ENCODE results near the gene UBE2O. TPM values are rescaled to one million over a fixed set of nuclear protein-coding genes. Genes with fewer than 3 reads are reported as not detected.
A peak's percentile ranks its signal among the peaks of the same experiment; 100 is the strongest.

The UBE2O gene
- total RNA-seq, 5 donors from 2014 or later (not counting 1 experiment from before 2014, with no cell fraction given): 33.9 to 57.8 (median 47.5) TPM

DNA sequence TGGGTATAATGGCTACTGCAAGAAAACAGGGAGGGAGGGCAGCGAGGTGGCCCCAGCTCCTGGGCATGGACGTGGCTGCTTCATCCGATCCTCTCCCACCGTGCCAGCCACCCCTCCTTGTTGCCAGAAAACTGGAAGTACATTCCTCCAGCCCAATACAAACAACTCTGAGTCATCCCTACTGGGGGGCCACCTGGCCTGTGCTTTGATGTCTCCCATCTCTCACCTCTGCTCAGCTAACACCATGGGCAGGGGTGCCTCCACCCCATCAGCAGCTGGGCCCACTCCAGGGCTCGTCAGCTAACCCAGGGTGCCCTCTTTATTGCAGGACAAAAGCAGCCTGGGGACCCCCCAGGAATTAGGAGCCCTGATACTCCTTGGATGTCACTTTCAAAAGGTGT, 46.3 kb upstream of the UBE2O start:
- ChIA-PET CTCF (interaction anchor here in 1 of 2 donors (0.6 to 0.8 kb wide), 2 partner anchors 46 to 101 kb away, joined by 3 read pairs; no protein-coding TSS in a partner anchor), POLR2A (interaction anchor here in 1 of 2 donors (0.8 kb wide), 1 partner anchor 89 kb away, joined by 4 read pairs; no protein-coding TSS in a partner anchor)
- 83% methylated on average over 1 of the region's 5 CpGs for WGBS (ENCODE audit: insufficient coverage)
- peak overlapping the region in 1 of 2 donors; percentile 79 for H3K4me3 ChIP-seq (ENCODE audit: control insufficient read depth in 1 of 2, extremely low read depth in 1 of 2, low read length in 1 of 2)
- H3K4me1 ChIP-seq (ENCODE audit: control insufficient read depth in 1 of 2, extremely low read depth in 1 of 2, insufficient read depth in 2 of 2, low read length in 2 of 2): peaks cover 3 to 68% of the 10 kb centered on the region in 2 experiments
- no peaks in the 10 kb centered on the region for H3K36me3 Mint-ChIP-seq
- ATAC-seq (replicated peaks in 1 of 4) (no peak), DNase-seq (no peak)
- H3K9me3 Mint-ChIP-seq: no peaks in the 10 kb centered on the region
- H3K36me3 ChIP-seq (ENCODE audit: control insufficient read depth in 2 of 2, extremely low read depth in 1 of 2, insufficient read depth in 1 of 2, low read length in 1 of 2): peaks cover 5 to 7% of the 10 kb centered on the region in 2 donors
- H3K27ac ChIP-seq (ENCODE audit: low read length): peak overlapping the region; percentile 40
- no peaks in the 10 kb centered on the region for H3K27me3 Mint-ChIP-seq
- peaks cover 39 to 70% (median 53%) of the 10 kb centered on the region in 3 donors for H3K4me1 Mint-ChIP-seq
- no peaks in the 10 kb centered on the region for H3K9me3 ChIP-seq
- H3K4me3 Mint-ChIP-seq: peak overlapping the region; percentile 52 to 90 (median 82)
- H3K27ac Mint-ChIP-seq: peak overlapping the region; percentile 73 to 74
- H3K27me3 ChIP-seq (replicated peaks in 1 of 2; ENCODE audit: control insufficient read depth in 2 of 2, extremely low read depth in 1 of 2, insufficient read depth in 2 of 2, low read length in 1 of 2): no peaks in the 10 kb centered on the region

DNA sequence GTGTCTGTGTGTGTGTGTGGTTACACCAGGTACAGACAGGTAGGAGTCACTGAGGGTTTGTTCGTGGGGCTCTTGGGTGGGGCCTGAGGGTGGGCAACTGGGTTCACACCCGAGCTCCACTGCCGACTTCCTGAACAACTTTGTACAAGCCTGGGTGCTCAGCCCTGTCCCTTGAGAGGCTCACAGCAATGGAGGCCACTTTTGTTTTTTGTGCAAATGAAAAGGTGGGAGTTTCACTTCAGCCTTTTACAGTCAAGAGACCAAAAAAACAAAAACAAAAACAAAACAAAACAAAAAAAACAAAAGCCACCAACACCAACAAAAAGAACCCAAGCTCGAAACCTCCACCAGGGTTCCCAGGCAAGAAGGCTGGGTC, 45.9 kb upstream of the UBE2O start:
- H3K27ac ChIP-seq (ENCODE audit: low read length): peak overlapping the region; percentile 40
- H3K9me3 Mint-ChIP-seq: no peaks in the 10 kb centered on the region
- CTCF ChIA-PET: interaction anchor here in 1 of 2 donors (0.6 to 0.8 kb wide), 2 partner anchors 45 to 100 kb away, joined by 3 read pairs; no protein-coding TSS in a partner anchor
- H3K27ac Mint-ChIP-seq: peak overlapping the region; percentile 73 to 74
- peaks cover 5 to 7% of the 10 kb centered on the region in 2 donors for H3K36me3 ChIP-seq (ENCODE audit: control insufficient read depth in 2 of 2, extremely low read depth in 1 of 2, insufficient read depth in 1 of 2, low read length in 1 of 2)
- ATAC-seq (replicated peaks in 1 of 4) (no peak), DNase-seq (no peak)
- H3K4me1 Mint-ChIP-seq: peaks cover 42 to 74% (median 55%) of the 10 kb centered on the region in 3 donors
- H3K4me3 ChIP-seq (ENCODE audit: control insufficient read depth in 1 of 2, extremely low read depth in 1 of 2, low read length in 1 of 2): peak overlapping the region in 1 of 2 donors; percentile 79
- H3K9me3 ChIP-seq: no peaks in the 10 kb centered on the region
- WGBS (ENCODE audit: insufficient coverage): 20% methylated on average over 1 of the region's 4 CpGs
- H3K4me3 Mint-ChIP-seq: peak overlapping the region; percentile 34 to 90 (median 82)
- H3K27me3 ChIP-seq (replicated peaks in 1 of 2; ENCODE audit: control insufficient read depth in 2 of 2, extremely low read depth in 1 of 2, insufficient read depth in 2 of 2, low read length in 1 of 2): no peaks in the 10 kb centered on the region
- POLR2A ChIA-PET: no interaction called here
- H3K36me3 Mint-ChIP-seq: no peaks in the 10 kb centered on the region
- no peaks in the 10 kb centered on the region for H3K27me3 Mint-ChIP-seq
- peaks cover 3 to 73% of the 10 kb centered on the region in 2 experiments for H3K4me1 ChIP-seq (ENCODE audit: control insufficient read depth in 1 of 2, extremely low read depth in 1 of 2, insufficient read depth in 2 of 2, low read length in 2 of 2)

DNA sequence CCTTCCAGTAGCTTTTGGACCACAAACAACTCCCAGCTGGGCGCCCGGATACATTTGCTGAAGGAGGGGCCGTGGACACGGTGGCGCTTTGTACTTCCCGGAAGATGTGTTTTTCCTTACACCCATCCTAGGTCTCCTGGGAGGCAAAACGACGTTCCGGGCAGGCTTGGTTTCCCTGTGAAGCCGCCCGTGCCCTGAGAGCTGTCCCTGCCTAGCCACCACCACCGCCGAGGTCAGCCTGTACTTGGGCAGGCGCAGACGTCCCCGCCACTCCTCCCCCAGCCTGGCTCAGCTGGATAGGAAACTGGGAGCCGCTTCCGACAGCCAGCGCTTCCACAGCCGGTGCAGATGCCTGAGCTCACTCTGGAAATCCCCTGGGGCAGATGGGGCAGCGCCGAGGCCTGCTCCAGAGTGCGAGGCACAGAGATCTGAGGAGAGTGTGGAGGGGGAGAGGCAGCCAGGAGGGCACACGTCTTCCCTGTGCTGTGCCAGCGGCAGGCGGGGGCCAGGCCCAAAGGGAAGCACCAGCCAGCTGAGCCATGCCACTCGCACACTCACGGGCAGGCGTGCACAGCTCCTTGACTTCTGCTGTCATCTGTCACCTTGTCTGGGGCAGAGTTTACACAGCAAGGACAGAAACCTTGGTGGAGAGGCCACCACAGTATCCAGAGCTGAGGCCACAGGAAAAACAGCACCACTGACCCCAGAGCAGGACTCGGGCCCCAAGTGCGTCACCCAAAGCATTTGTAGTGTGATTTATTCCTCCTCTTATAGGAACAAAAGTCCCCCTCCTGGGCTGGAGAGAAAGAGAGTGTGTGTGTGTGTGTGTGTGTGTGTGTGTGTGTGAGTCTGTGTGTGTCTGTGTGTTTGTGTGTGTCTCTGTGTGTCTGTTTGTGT, 45.3 kb upstream of the UBE2O start:
- ATAC-seq (replicated peaks in 1 of 4) (no peak), DNase-seq (no peak)
- POLR2A ChIA-PET: no interaction called here
- CTCF ChIA-PET: interaction anchor here (0.6 to 1.0 kb wide), 3 partner anchors 32 to 100 kb away, joined by 3 read pairs; no protein-coding TSS in a partner anchor
- H3K4me1 Mint-ChIP-seq: peaks cover 48 to 81% (median 61%) of the 10 kb centered on the region in 3 donors
- WGBS (ENCODE audit: insufficient coverage): 87% methylated on average over 16 of the region's 31 CpGs
- no peaks in the 10 kb centered on the region for H3K9me3 ChIP-seq
- no peaks in the 10 kb centered on the region for H3K36me3 Mint-ChIP-seq
- H3K27ac ChIP-seq (ENCODE audit: low read length): peak overlapping the region; percentile 40
- H3K27me3 Mint-ChIP-seq: no peaks in the 10 kb centered on the region
- no peaks in the 10 kb centered on the region for H3K27me3 ChIP-seq (replicated peaks in 1 of 2; ENCODE audit: control insufficient read depth in 2 of 2, extremely low read depth in 1 of 2, insufficient read depth in 2 of 2, low read length in 1 of 2)
- peaks cover 7 to 79% of the 10 kb centered on the region in 2 experiments for H3K4me1 ChIP-seq (ENCODE audit: control insufficient read depth in 1 of 2, extremely low read depth in 1 of 2, insufficient read depth in 2 of 2, low read length in 2 of 2)
- peaks cover 5 to 7% of the 10 kb centered on the region in 2 donors for H3K36me3 ChIP-seq (ENCODE audit: control insufficient read depth in 2 of 2, extremely low read depth in 1 of 2, insufficient read depth in 1 of 2, low read length in 1 of 2)
- peak overlapping the region; percentile 34 to 90 (median 82) for H3K4me3 Mint-ChIP-seq
- peak overlapping the region; percentile 73 to 74 for H3K27ac Mint-ChIP-seq
- H3K4me3 ChIP-seq (ENCODE audit: control insufficient read depth in 1 of 2, extremely low read depth in 1 of 2, low read length in 1 of 2): no peak overlapping the region
- H3K9me3 Mint-ChIP-seq: no peaks in the 10 kb centered on the region

DNA sequence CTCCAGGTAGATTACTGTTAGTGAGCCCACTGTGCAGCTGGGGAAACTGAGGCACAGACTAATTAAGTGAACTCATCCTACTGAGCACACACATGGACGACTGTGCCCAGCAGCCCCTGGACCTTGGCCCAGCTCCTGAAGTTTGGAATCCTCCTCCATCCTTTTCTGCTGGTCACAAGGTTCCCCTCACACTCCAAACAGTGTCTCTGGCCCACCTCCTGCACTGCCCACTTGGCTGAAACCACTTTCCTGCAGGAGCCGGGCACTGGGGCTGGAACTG, 44.7 kb upstream of the UBE2O start:
- CTCF ChIA-PET: interaction anchor here in 1 of 2 donors (1.0 kb wide), 1 partner anchor 31 kb away, joined by 3 read pairs; no protein-coding TSS in a partner anchor
- POLR2A ChIA-PET: no interaction called here
- H3K4me1 ChIP-seq (ENCODE audit: control insufficient read depth in 1 of 2, extremely low read depth in 1 of 2, insufficient read depth in 2 of 2, low read length in 2 of 2): peaks cover 7 to 85% of the 10 kb centered on the region in 2 experiments
- H3K27ac Mint-ChIP-seq: peak overlapping the region in 1 of 2 donors; percentile 48
- ATAC-seq (replicated peaks in 1 of 4) (no peak), DNase-seq (no peak)
- 100% methylated on average over 1 of the region's 2 CpGs for WGBS (ENCODE audit: insufficient coverage)
- H3K4me3 ChIP-seq (ENCODE audit: control insufficient read depth in 1 of 2, extremely low read depth in 1 of 2, low read length in 1 of 2): no peak overlapping the region
- no peaks in the 10 kb centered on the region for H3K36me3 Mint-ChIP-seq
- H3K36me3 ChIP-seq (ENCODE audit: control insufficient read depth in 2 of 2, extremely low read depth in 1 of 2, insufficient read depth in 1 of 2, low read length in 1 of 2): peaks cover 5 to 7% of the 10 kb centered on the region in 2 donors
- H3K27me3 ChIP-seq (replicated peaks in 1 of 2; ENCODE audit: control insufficient read depth in 2 of 2, extremely low read depth in 1 of 2, insufficient read depth in 2 of 2, low read length in 1 of 2): no peaks in the 10 kb centered on the region
- H3K4me1 Mint-ChIP-seq: peaks cover 54 to 84% (median 64%) of the 10 kb centered on the region in 3 donors
- no peaks in the 10 kb centered on the region for H3K27me3 Mint-ChIP-seq
- no peak overlapping the region for H3K27ac ChIP-seq (ENCODE audit: low read length)
- H3K4me3 Mint-ChIP-seq: peak overlapping the region in 1 of 3 donors; percentile 28
- H3K9me3 ChIP-seq: no peaks in the 10 kb centered on the region
- no peaks in the 10 kb centered on the region for H3K9me3 Mint-ChIP-seq

DNA sequence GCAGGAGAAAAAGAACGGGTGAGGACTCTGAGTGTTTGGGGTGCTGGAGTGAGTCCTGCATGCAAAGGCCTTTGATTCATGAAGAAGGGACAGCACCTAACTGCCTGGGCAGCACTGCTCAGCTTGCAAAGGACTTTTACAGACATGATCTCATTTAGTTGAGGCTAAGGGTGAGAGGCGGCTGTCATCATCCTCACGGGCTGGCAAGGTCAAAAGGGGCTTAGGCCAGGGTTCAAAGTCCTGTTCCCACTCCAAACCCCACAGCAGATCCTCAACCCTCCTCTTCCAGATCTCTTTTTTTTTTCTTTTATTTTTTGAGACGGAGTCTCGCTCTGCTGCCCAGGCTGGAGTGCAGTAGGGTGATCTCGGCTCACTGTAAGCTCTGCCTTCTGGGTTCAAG, 43.5 kb upstream of the UBE2O start:
- no peak overlapping the region for H3K27ac ChIP-seq (ENCODE audit: low read length)
- ATAC-seq (replicated peaks in 1 of 4): no peak
- no peaks in the 10 kb centered on the region for H3K27me3 Mint-ChIP-seq
- H3K4me1 ChIP-seq (ENCODE audit: control insufficient read depth in 1 of 2, extremely low read depth in 1 of 2, insufficient read depth in 2 of 2, low read length in 2 of 2): peaks cover 13 to 87% of the 10 kb centered on the region in 2 experiments
- H3K27me3 ChIP-seq (replicated peaks in 1 of 2; ENCODE audit: control insufficient read depth in 2 of 2, extremely low read depth in 1 of 2, insufficient read depth in 2 of 2, low read length in 1 of 2): no peaks in the 10 kb centered on the region
- H3K4me1 Mint-ChIP-seq: peaks cover 60 to 87% (median 68%) of the 10 kb centered on the region in 3 donors
- CTCF ChIA-PET: no interaction called here
- no peaks in the 10 kb centered on the region for H3K9me3 Mint-ChIP-seq
- H3K4me3 ChIP-seq (ENCODE audit: control insufficient read depth in 1 of 2, extremely low read depth in 1 of 2, low read length in 1 of 2): no peak overlapping the region
- H3K9me3 ChIP-seq: no peaks in the 10 kb centered on the region
- POLR2A ChIA-PET: no interaction called here
- no peak overlapping the region for H3K4me3 Mint-ChIP-seq
- no peak for DNase-seq
- H3K36me3 ChIP-seq (ENCODE audit: control insufficient read depth in 2 of 2, extremely low read depth in 1 of 2, insufficient read depth in 1 of 2, low read length in 1 of 2): peaks cover 5 to 7% of the 10 kb centered on the region in 2 donors
- no peaks in the 10 kb centered on the region for H3K36me3 Mint-ChIP-seq
- H3K27ac Mint-ChIP-seq: peak overlapping the region in 1 of 2 donors; percentile 36
- WGBS (ENCODE audit: insufficient coverage): 100% methylated on average over 2 of the region's 6 CpGs

DNA sequence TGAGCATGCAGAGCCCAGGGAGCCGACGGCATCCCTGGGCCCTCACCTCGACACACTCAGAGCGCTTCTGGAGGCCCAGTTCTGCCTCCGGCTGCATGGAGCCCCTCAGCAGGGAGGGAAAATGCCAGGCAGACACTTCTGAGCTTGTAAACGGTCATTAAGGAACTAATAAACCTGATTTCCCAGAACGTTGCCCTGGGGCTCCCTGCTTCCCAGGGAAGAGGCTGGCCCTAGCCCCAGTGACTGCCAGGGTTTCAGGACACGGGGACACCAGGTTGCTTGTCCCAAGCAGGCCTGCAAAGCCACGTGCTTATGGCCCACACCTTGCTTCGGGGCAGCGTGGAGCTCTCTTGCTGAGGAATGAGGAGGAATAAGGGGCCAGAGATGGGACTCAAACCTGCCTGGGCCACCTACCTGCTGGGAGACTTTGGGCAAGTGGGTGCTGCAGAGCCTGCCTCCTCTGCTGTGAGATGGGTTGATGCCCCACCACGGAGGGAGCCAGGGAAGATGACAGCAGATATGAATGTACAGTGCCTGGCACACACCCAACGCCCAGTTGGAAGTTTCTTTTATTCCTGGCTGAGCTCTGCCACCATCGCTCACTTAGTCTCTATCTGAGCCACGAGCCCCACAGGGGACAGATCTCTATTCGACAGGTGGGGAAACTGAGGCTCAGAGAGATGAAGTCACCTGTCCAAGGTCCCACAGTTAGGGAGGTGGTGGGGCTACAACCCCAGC, 42.9 kb upstream of the UBE2O start:
- ChIA-PET CTCF (interaction anchor here in 1 of 2 donors (0.6 kb wide), 1 partner anchor 8 kb away, joined by 4 read pairs; no protein-coding TSS in a partner anchor), POLR2A (no interaction called here)
- H3K27ac Mint-ChIP-seq: peak overlapping the region; percentile 28 to 36
- WGBS (ENCODE audit: insufficient coverage): 95% methylated on average over 13 of the region's 16 CpGs
- Histone ChIP-seq H3K36me3 (ENCODE audit: control insufficient read depth in 2 of 2, extremely low read depth in 1 of 2, insufficient read depth in 1 of 2, low read length in 1 of 2) (peaks cover 5 to 7% of the 10 kb centered on the region in 2 donors), H3K27ac (ENCODE audit: low read length) (no peak overlapping the region), H3K27me3 (replicated peaks in 1 of 2; ENCODE audit: control insufficient read depth in 2 of 2, extremely low read depth in 1 of 2, insufficient read depth in 2 of 2, low read length in 1 of 2) (no peaks in the 10 kb centered on the region), H3K4me1 (ENCODE audit: control insufficient read depth in 1 of 2, extremely low read depth in 1 of 2, insufficient read depth in 2 of 2, low read length in 2 of 2) (peaks cover 14 to 92% of the 10 kb centered on the region in 2 experiments), H3K4me3 (ENCODE audit: control insufficient read depth in 1 of 2, extremely low read depth in 1 of 2, low read length in 1 of 2) (no peak overlapping the region), H3K9me3 (no peaks in the 10 kb centered on the region)
- DNase-seq: no peak
- H3K36me3 Mint-ChIP-seq: no peaks in the 10 kb centered on the region
- no peak overlapping the region for H3K4me3 Mint-ChIP-seq
- H3K4me1 Mint-ChIP-seq: peaks cover 58 to 91% (median 71%) of the 10 kb centered on the region in 3 donors
- no peaks in the 10 kb centered on the region for H3K27me3 Mint-ChIP-seq
- no peaks in the 10 kb centered on the region for H3K9me3 Mint-ChIP-seq
- ATAC-seq (replicated peaks in 1 of 4): no peak

All from T-cell (primary cell).